ENCODE data around the gene CTDP1. TPM values are rescaled to one million over a fixed set of nuclear protein-coding genes. Genes with fewer than 3 reads are reported as not detected.

Gene CTDP1
- total and polyA plus RNA-seq, 2 experiments from 2014 or later: 20.4 to 20.6 TPM

DNA sequence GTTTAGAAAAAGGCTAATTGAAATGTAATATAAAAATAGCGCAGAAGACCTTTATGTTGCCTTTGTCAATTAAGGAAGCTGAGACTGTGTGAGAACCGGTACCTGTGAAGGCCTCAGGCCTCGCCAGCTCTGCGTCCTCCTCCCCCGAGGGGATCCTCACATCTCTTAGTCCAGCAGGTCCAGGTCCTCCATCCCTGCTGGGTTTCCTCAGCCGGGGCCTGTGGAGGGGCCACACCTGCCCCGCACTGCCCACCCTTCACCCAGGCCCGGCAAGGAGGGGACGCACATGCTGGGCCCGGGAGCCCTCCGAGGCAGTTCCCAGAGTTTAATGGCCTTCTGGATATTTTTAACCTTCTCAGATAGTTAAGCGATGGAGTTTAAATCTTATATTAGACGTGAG lies 121.6 kb downstream of the CTDP1 start:
- Histone ChIP-seq H3K4me3 (no peak overlapping the region), H3K27ac (no peak overlapping the region), H3K79me2 (no peaks in the 10 kb centered on the region), H3K27me3 (peaks cover 33% of the 10 kb centered on the region), H2AFZ (no peak overlapping the region), H3K4me2 (no peak overlapping the region), H3K9me2 (replicated peaks; ENCODE audit: insufficient read depth) (no peaks in the 10 kb centered on the region), H3K36me3 (replicated peaks; ENCODE audit: insufficient read depth, low read depth) (no peaks in the 10 kb centered on the region), H3K9me3 (ENCODE audit: low read depth) (no peaks in the 10 kb centered on the region), H3K4me1 (ENCODE audit: insufficient read depth) (peaks cover 9% of the 10 kb centered on the region), H4K20me1 (ENCODE audit: insufficient read depth, poor library complexity, severe bottlenecking) (no peaks in the 10 kb centered on the region)
- DNase-seq (ENCODE audit: low spot score): no peak
- WGBS (ENCODE audit: low lambda C conversion rate, missing lambda C conversion rate): 93% methylated on average over 13 of the region's 13 CpGs
- no peak for TF ChIP-seq EZH2phosphoT487 (IDR thresholded peaks at IDR 0.05; ENCODE audit: low read depth, severe bottlenecking, unreplicated experiment)
- TF ChIP-seq EZH2 (IDR thresholded peaks at IDR 0.05; ENCODE audit: borderline replicate concordance): no peak

DNA sequence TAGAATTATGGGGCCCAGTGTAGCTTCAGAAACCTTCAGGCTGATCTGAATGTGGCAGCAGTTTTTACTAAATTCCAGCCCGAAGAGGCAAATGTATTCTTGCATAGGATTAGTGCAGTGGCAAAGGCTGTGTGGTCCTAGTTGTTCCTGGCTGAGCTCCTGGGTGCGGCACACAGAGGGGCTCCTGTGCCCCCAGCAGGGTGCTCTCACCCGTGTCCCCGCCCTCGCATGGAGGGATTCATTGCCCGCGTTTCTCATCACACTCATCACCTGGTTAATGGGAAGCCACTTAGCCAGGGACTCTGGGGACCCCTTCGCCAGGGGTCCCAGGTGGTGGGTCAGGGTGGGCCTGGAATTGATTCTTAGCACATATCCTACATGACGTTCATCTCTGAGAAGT lies 122.0 kb downstream of the CTDP1 start:
- H3K9me2 ChIP-seq (replicated peaks; ENCODE audit: insufficient read depth): no peaks in the 10 kb centered on the region
- no peak for DNase-seq (ENCODE audit: low spot score)
- no peak overlapping the region for H3K4me2 ChIP-seq
- H3K9me3 ChIP-seq (ENCODE audit: low read depth): no peaks in the 10 kb centered on the region
- H3K79me2 ChIP-seq: no peaks in the 10 kb centered on the region
- H4K20me1 ChIP-seq (ENCODE audit: insufficient read depth, poor library complexity, severe bottlenecking): no peaks in the 10 kb centered on the region
- no peak overlapping the region for H2AFZ ChIP-seq
- H3K36me3 ChIP-seq (replicated peaks; ENCODE audit: insufficient read depth, low read depth): no peaks in the 10 kb centered on the region
- peaks cover 9% of the 10 kb centered on the region for H3K4me1 ChIP-seq (ENCODE audit: insufficient read depth)
- peaks cover 29% of the 10 kb centered on the region for H3K27me3 ChIP-seq
- TF ChIP-seq EZH2phosphoT487 (IDR thresholded peaks at IDR 0.05; ENCODE audit: low read depth, severe bottlenecking, unreplicated experiment) (no peak), EZH2 (IDR thresholded peaks at IDR 0.05; ENCODE audit: borderline replicate concordance) (no peak)
- TF ChIP-seq, protein P1, sequence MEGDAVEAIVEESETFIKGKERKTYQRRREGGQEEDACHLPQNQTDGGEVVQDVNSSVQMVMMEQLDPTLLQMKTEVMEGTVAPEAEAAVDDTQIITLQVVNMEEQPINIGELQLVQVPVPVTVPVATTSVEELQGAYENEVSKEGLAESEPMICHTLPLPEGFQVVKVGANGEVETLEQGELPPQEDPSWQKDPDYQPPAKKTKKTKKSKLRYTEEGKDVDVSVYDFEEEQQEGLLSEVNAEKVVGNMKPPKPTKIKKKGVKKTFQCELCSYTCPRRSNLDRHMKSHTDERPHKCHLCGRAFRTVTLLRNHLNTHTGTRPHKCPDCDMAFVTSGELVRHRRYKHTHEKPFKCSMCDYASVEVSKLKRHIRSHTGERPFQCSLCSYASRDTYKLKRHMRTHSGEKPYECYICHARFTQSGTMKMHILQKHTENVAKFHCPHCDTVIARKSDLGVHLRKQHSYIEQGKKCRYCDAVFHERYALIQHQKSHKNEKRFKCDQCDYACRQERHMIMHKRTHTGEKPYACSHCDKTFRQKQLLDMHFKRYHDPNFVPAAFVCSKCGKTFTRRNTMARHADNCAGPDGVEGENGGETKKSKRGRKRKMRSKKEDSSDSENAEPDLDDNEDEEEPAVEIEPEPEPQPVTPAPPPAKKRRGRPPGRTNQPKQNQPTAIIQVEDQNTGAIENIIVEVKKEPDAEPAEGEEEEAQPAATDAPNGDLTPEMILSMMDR (IDR thresholded peaks at IDR 0.05; ENCODE audit: poor library complexity): no peak
- no peak overlapping the region for H3K27ac ChIP-seq
- no peak overlapping the region for H3K4me3 ChIP-seq
- WGBS (ENCODE audit: low lambda C conversion rate, missing lambda C conversion rate): 90% methylated on average over 9 of the region's 9 CpGs

DNA sequence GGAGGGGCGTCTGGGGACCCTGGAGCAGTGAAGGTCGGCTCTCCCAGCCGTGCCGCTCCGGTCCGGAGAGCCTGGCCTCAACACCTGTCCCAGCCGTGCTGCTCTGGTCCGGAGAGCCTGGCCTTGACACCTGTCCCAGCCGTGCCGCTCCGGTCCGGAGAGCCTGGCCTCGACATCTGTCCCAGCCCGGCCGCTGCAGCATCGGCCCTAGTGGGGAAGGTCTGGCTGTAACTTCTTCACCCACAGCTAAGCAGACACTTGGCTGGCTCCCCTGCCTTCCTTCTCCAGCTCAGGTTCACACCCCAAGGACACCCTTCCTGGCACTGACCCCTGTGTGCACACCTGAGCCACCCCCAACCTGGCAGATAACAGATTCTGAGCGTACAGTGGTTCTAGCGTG lies 122.7 kb downstream of the CTDP1 start:
- no peak for DNase-seq (ENCODE audit: low spot score)
- no peak overlapping the region for H3K27ac ChIP-seq
- H4K20me1 ChIP-seq (ENCODE audit: insufficient read depth, poor library complexity, severe bottlenecking): no peaks in the 10 kb centered on the region
- H3K9me3 ChIP-seq (ENCODE audit: low read depth): no peaks in the 10 kb centered on the region
- H3K4me3 ChIP-seq: no peak overlapping the region
- H3K79me2 ChIP-seq: no peaks in the 10 kb centered on the region
- H3K27me3 ChIP-seq: peaks cover 22% of the 10 kb centered on the region
- no peaks in the 10 kb centered on the region for H3K36me3 ChIP-seq (replicated peaks; ENCODE audit: insufficient read depth, low read depth)
- no peaks in the 10 kb centered on the region for H3K9me2 ChIP-seq (replicated peaks; ENCODE audit: insufficient read depth)
- no peak overlapping the region for H2AFZ ChIP-seq
- 97% methylated on average over 18 of the region's 18 CpGs for WGBS (ENCODE audit: low lambda C conversion rate, missing lambda C conversion rate)
- TF ChIP-seq, protein P1 (IDR thresholded peaks at IDR 0.05; ENCODE audit: poor library complexity): no peak
- peaks cover 9% of the 10 kb centered on the region for H3K4me1 ChIP-seq (ENCODE audit: insufficient read depth)
- no peak overlapping the region for H3K4me2 ChIP-seq

DNA sequence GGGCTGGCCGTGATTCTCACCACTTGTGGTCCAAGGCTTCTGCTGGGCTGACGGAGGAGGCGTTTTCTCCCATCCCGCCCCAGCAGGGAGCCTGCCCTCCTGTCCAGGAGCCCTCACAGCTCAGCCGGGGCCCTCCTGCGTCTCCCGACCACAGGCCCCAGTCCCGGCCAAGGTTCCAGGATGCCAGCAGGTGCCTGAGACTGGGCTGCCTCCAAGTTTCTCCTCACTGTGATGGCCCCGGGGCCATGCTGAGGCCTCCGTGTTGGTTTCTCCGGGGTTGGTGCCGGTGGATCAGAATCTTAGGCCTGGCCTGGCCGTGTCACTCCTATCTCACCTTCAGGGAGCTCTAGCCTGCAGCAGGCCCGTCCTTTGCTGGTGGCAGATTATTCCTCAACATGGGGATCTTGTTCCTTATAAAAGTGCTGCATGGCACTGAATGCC lies 124.0 kb downstream of the CTDP1 start:
- WGBS (ENCODE audit: low lambda C conversion rate, missing lambda C conversion rate): 89% methylated on average over 14 of the region's 14 CpGs
- H3K36me3 ChIP-seq (replicated peaks; ENCODE audit: insufficient read depth, low read depth): no peaks in the 10 kb centered on the region

More for the DNA sequence above, 124.0 kb downstream of the CTDP1 start:
- TF ChIP-seq, protein P1 (IDR thresholded peaks at IDR 0.05; ENCODE audit: poor library complexity): no peak
- no peak for TF ChIP-seq EZH2 (IDR thresholded peaks at IDR 0.05; ENCODE audit: borderline replicate concordance)
- no peak for TF ChIP-seq EZH2phosphoT487 (IDR thresholded peaks at IDR 0.05; ENCODE audit: low read depth, severe bottlenecking, unreplicated experiment)
- no peak for DNase-seq (ENCODE audit: low spot score)
- H3K4me1 ChIP-seq (ENCODE audit: insufficient read depth): peaks cover 6% of the 10 kb centered on the region
- H3K27ac ChIP-seq: no peak overlapping the region
- no peaks in the 10 kb centered on the region for H3K9me3 ChIP-seq (ENCODE audit: low read depth)
- H3K79me2 ChIP-seq: no peaks in the 10 kb centered on the region
- peaks cover 14% of the 10 kb centered on the region for H3K27me3 ChIP-seq
- no peak overlapping the region for H3K4me2 ChIP-seq
- no peaks in the 10 kb centered on the region for H3K9me2 ChIP-seq (replicated peaks; ENCODE audit: insufficient read depth)
- no peaks in the 10 kb centered on the region for H4K20me1 ChIP-seq (ENCODE audit: insufficient read depth, poor library complexity, severe bottlenecking)
- H2AFZ ChIP-seq: no peak overlapping the region
- H3K4me3 ChIP-seq: no peak overlapping the region

Other genes with a start within 250 kb of the CTDP1 start
- gene KCNG2, start 118.1 kb downstream of the CTDP1 start, total RNA-seq: not detected in 2 replicates
- gene KCNG2, start 118.1 kb downstream of the CTDP1 start, polyA plus RNA-seq: 0.81 TPM in 1 of 2 replicates, not detected in the other

Data from hepatocyte (in vitro differentiated cells).